HG02852 (cell line): Measurements from ENCODE around the gene RERE.

Experiments
- ATAC-seq: cut with Tn5 transposase; IDR thresholded peaks from one replicate; pipeline ENCODE4 v1.9.1; 2021; ENCODE audit warnings: mild to moderate bottlenecking, moderate library complexity; ENCODE audit not compliant: unreplicated experiment

Gene RERE

GRCh38 chr1:8589571-8589970 lies 227.9 kb downstream of the RERE start:
- ATAC-seq: no peak

GRCh38 chr1:8587784-8588183 lies 229.7 kb downstream of the RERE start:
- no peak for ATAC-seq

- no peak for ATAC-seq
Observed at GRCh38 chr1:8586438-8586837, 231.0 kb downstream of the RERE start.

GRCh38 chr1:8584316-8584715 lies 233.1 kb downstream of the RERE start:
- no peak for ATAC-seq

GRCh38 chr1:8583031-8583430 lies 234.4 kb downstream of the RERE start:
- no peak for ATAC-seq

GRCh38 chr1:8580566-8580965 lies 236.9 kb downstream of the RERE start:
- ATAC-seq: no peak

- no peak for ATAC-seq
Observed at GRCh38 chr1:8578936-8579335, 238.5 kb downstream of the RERE start.

- no peak for ATAC-seq
Observed at GRCh38 chr1:8578132-8578877, 239.1 kb downstream of the RERE start.

- ATAC-seq: no peak
Observed at GRCh38 chr1:8574985-8575384, 242.5 kb downstream of the RERE start.

- no peak for ATAC-seq
Observed at GRCh38 chr1:8572106-8572505, 245.3 kb downstream of the RERE start.

- ATAC-seq: no peak
Observed at GRCh38 chr1:8571200-8571984, 246.0 kb downstream of the RERE start.

GRCh38 chr1:8570465-8570864 lies 247.0 kb downstream of the RERE start:
- no peak for ATAC-seq

- no peak for ATAC-seq
Observed at GRCh38 chr1:8569242-8569641, 248.2 kb downstream of the RERE start.

GRCh38 chr1:8568837-8569236 lies 248.6 kb downstream of the RERE start:
- ATAC-seq: no peak

GRCh38 chr1:8567146-8567545 lies 250.3 kb downstream of the RERE start:
- ATAC-seq: no peak

GRCh38 chr1:8565802-8566201 lies 251.6 kb downstream of the RERE start:
- ATAC-seq: no peak

- no peak for ATAC-seq
Observed at GRCh38 chr1:8563944-8564537, 253.4 kb downstream of the RERE start.

GRCh38 chr1:8562881-8563865 lies 254.3 kb downstream of the RERE start:
- ATAC-seq: no peak

- ATAC-seq: no peak
Observed at GRCh38 chr1:8562222-8562621, 255.2 kb downstream of the RERE start.

GRCh38 chr1:8560611-8561544 lies 256.6 kb downstream of the RERE start:
- ATAC-seq: no peak
